GM18505 (cell line): ENCODE measurements around the gene IFT43.

Experiments
- ATAC-seq: cut with Tn5 transposase; IDR thresholded peaks from one replicate; pipeline ENCODE4 v1.9.1; 2021; ENCODE audit not compliant: unreplicated experiment
- POLR2A ChIP-seq: IDR thresholded peaks from 4 replicates; pipeline ENCODE4 v1.6.1; 2011; ENCODE audit warnings: borderline replicate concordance; ENCODE audit not compliant: insufficient read depth, insufficient read length; ENCODE audit errors: extremely low read depth

IFT43 gene

DNA sequence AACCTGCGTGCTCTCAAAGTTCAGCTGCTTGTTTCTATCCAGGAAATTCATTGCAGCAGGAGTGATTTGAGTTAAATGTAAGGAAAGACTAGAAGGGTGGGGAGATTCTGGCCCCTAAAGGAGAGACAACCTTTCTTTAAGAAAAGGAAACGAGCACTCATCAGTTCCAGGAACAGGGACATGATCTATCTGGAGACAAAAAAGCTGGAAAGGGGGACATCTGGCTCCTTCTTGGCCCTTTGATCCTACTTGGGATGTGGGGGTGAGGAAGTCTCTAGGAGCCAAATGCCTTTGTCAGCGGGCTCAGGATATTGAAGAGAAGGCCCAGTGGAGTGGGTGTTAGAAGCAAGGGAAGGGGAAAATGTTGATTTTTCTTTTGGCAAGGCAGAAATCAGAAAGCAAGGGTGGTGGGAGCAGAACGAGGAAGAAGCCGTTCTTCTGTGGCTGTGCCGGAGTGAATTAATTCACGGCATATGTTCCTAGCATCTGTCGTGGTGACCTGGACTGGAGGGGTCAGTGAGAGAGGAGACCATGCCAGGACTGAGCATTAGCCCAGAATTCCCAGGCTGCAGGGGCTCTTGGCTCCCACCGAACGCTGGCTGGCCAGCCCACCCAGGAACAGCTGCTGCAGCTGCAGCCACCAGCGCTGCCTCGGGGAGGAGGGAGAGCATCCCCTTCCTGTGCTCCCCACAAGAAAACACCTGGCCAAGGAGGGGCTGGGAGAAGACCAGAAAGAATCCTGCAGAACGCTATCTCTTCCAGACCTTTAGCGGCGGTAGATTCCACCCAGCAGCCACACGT is 103.4 kb downstream of the IFT43 start:
- ATAC-seq = no peak
- no peak for TF ChIP-seq POLR2A

GRCh38 chr14:76089575-76089974 is 104.0 kb downstream of the IFT43 start:
- no peak for TF ChIP-seq POLR2A
- ATAC-seq = no peak

DNA sequence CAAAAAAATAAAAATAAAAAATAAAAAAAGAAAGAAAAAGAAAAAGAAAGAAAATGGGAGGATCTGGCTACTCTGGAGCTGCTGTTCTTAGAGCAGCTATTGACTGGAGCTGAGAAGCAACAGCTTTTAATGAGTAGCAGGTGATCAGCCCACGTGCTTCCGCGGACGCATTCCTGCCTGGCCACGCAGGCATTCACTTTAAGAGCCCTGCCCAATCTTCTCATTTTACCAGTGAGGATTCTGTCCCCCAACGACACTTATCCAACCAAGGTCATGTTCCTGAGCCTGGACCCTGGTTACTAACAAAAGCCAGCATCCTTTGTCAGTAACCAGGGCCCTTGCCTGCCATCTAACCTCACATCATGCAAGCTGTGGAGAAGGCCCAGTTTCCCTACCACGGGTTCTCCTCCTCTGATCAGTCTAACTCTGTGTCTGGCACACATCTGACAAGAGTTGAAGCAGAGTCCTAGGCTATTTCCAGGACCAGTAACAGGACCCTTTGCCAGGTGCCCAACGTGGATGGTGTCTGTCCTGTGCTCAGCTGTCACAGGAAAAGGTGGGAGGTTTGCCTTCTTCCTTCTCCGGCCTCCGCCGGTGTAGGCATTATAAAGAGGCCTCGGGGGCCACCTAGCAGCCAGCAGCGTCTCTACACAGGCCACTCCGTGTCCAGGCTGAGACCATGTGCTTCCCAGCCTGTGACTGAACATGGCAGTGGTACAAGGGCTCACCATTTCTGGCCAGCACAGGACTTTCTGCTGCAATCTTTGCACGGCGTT is 105.2 kb downstream of the IFT43 start:
- TF ChIP-seq POLR2A = no peak
- no peak for ATAC-seq

- no peak for ATAC-seq
- TF ChIP-seq POLR2A = no peak
Measured at GRCh38 chr14:76093077-76093476, 107.5 kb downstream of the IFT43 start.

DNA sequence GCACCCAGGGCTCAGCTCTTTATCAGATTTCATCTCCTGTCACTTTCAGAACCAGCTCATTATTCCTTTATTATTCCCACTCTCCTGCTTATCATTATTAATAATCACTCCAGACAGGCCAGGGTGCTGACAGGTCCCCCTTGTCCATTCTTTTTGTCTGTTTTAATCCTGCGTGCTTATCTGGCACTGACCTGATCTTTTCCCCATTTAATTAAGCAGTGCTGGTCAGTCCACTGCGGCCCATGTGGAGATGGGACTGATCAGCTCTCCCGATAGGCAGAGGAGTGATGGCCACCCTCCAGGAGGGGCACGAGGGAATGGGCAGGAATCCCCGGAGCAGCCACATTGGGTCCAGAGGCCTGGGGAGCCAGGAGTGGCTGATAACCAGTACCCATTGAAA is 110.7 kb downstream of the IFT43 start:
- no peak for TF ChIP-seq POLR2A
- no peak for ATAC-seq

- TF ChIP-seq POLR2A = no peak
- no peak for ATAC-seq
Measured at GRCh38 chr14:76097547-76097946, 112.0 kb downstream of the IFT43 start.

GRCh38 chr14:76098047-76098446 is 112.5 kb downstream of the IFT43 start:
- no peak for TF ChIP-seq POLR2A
- no peak for ATAC-seq

GRCh38 chr14:76098916-76099675 is 113.5 kb downstream of the IFT43 start:
- ATAC-seq = no peak
- TF ChIP-seq POLR2A = no peak

- no peak for TF ChIP-seq POLR2A
- no peak for ATAC-seq
Measured at GRCh38 chr14:76100236-76100635, 114.7 kb downstream of the IFT43 start.

DNA sequence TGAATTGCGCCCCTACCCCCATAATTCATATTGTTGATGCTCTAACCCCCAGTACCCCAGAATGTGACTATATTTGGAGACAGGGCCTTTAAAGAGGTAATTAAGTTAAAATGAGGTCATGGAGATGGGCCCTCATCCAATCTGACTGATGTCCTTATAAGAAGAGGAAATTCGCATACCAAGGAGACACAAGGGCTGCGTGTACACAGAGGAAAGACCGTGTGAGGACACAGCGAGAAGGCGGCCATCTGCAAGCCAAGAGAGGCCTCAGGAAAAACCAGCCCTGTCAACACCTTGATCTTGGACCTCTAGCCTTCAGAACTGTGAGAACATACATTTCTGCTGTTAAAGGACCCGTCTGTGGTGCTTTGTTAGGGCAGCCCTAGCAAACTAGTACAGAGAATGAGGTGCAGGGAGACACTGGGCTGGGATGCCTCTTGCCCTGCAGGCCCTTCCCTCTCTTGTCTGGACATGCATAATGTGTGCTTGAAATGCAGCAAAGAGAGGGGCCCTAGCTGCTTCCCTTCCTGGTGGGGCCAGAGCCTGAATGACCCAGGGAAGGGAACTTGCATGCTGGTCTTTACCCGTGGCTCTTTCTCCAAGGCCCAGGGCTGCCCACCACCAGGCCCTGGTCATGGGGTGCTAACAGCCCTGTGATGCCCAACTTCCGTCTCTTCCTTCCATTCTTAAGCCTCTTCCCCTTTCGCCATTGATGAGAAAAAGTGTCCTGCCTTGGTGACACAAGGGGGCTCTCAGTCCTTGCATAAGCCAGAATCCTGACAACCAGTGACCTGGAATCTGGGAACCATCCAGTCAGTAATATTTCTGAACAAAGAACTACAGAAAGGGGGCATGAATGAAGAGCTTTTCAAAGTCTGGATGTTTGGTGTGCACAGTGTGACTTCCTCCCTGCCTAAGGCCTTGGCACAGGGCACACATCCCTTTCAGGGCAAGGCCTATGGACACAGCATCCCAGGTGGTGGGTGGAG is 116.1 kb downstream of the IFT43 start:
- ATAC-seq = no peak
- no peak for TF ChIP-seq POLR2A

DNA sequence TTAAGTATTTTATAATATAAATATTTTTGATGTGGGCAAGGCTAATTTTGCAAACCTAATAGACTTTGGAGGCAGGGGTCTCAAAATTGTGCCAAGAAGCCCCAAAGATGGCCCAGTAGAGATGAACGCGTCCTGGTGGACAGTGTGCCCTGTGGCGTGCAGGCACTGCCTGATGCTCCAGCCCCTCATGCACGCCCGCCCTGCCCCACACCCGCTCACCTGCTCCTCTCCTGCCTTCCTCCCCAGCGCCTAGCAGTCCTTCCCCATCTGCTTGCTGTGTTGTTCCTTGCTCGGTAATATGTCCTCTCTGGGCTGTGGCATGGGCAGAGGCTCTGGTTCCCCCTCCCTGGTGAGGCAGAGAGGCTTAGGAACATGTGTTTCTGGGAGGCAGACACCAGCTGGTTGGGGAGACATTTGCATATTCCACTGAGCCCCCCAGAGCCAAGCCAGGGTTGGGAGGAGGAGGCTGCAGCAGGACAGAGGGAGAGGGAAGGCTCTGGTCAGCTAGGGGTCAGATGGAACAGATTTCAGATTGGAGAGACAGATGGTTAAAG is 119.3 kb downstream of the IFT43 start:
- ATAC-seq = no peak
- TF ChIP-seq POLR2A = no peak

GRCh38 chr14:76106188-76106587 is 120.6 kb downstream of the IFT43 start:
- no peak for TF ChIP-seq POLR2A
- no peak for ATAC-seq
